Embryonic facial prominence (tissue), 1 donor: ENCODE measurements around the gene SPATS2.
"Not testable (repeated sequence)": the region's sequence is repeated elsewhere in the genome, so short reads cannot be mapped to it uniquely, and the experiment has no call there.

ENCODE experiments used
- DNase-seq: peaks from one replicate; pipeline ENCODE4 v3.0.0-alpha.2; 2016; ENCODE audit errors: extremely low spot score

The SPATS2 gene

GRCh38 chr12:49349266-49349665 lies 18.0 kb upstream of the SPATS2 start:
- no peak for DNase-seq

- DNase-seq = no peak
Observed at GRCh38 chr12:49352351-49352750, 14.9 kb upstream of the SPATS2 start.

- DNase-seq = no peak
Observed at GRCh38 chr12:49355913-49356312, 11.3 kb upstream of the SPATS2 start.

DNA sequence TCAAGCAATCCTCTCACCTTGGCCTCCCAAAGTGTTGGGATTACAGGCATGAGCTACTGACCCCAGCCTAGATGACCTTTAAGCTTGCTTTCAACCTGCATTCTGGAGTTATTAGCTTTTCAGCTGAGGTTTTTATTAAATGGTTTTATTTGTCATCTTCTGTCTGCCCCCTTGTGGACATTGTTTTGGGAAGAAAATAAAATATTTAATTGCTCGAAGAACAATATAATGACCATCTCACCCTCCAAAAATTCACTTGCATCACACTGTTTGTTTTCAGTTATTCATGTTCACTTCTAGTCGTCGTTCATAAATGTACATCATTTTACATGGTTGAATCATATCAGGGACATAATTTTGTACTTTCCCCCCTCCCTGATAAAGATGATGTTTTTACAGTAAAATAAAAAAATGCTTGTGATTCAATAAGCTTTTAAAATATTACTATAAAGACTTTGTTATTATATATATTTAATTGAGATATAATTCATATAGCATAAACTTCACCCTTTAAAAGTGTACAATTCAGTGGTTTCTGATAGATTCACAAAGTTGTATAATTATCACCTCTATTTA lies 10.1 kb upstream of the SPATS2 start:
- no peak for DNase-seq

GRCh38 chr12:49358483-49359141 lies 8.7 kb upstream of the SPATS2 start:
- no peak for DNase-seq

- DNase-seq = no peak
Observed at GRCh38 chr12:49359671-49360070, 7.6 kb upstream of the SPATS2 start.

DNA sequence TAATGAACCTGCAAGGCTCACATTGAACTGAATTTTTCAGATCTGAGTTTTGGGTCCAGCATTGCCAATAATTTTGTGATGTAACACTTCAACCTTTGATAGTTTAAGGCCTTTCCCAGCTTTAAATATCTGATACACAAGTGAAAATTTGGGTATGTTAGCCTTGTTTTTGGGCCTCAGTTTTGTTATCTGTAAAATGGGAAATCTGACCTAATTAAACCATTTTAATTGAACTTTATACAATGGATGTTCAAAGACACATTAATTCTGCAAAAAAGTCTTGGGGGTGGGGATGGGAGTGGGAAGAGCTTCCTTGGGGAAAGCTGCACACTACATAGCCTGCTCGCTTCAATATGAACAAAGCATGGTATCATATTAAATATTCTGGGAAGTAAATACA lies 5.2 kb upstream of the SPATS2 start:
- no peak for DNase-seq

- DNase-seq = no peak
Observed at GRCh38 chr12:49364989-49365388, 2.3 kb upstream of the SPATS2 start.

- DNase-seq = no peak
Observed at GRCh38 chr12:49365542-49365941, 1.7 kb upstream of the SPATS2 start.

DNA sequence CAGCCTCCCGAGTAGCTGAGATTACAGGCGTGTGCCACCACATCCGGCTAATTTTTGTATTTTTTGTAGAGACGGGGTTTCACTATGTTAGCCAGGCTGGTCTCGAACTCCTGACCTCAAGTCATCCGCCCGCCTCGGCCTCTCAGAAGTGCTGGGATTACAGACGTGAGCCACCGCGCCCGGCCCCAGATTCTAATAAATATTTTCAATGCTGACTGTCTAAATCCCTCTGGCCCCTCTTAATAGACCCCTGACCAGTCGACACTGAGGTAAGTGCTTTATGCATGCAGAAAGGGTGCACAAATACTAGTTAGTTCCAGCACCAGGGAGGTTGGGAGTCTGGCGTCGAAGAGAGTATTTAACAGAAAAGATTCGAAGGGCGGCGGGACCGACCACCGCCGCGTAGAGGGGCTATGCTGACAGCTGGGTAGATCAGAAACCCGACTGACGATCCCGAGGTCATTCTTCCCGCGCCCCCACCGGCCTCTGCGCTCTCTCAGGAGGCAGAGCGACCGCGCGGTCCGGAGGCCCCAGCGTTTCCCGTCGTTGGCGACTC lies 1.1 kb upstream of the SPATS2 start:
- no peak for DNase-seq

DNA sequence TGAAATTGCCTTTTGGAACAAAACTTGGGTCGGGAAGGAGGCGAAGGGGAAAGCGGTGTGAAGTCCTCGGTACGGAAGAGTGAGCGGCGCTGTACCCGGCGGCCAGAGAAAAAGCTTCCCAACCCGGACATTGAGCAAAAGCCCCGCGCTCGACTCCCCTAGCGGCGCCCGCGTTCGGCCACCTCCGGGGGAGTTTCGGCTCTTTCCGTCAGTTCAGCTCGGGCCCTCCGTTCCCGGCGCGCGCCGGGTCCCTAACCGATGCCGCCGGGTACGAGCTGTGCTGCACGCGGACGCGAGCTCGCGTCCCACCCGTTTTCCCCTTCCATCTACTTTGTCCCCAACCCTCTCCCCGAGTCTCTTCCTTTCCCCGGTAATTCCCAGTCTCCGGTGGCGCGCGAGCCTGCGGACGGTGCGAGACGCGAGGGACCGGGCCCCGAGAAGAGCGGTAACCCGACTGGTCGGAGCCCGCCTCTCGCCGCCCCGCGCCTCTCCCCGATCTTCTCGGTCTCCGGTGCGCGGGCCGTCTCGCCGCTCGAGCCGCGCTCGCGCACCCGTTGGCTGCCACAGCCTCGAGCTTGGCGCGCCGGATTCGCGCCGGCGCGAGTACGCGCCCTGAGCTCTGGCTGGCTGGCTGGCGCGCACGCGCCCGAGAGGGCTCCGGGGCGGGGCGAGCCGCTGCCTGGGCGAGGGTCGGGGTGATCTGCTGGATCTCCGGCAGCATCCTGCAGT lies 446 bp upstream of the SPATS2 start:
- DNase-seq = peak; percentile 86

DNA sequence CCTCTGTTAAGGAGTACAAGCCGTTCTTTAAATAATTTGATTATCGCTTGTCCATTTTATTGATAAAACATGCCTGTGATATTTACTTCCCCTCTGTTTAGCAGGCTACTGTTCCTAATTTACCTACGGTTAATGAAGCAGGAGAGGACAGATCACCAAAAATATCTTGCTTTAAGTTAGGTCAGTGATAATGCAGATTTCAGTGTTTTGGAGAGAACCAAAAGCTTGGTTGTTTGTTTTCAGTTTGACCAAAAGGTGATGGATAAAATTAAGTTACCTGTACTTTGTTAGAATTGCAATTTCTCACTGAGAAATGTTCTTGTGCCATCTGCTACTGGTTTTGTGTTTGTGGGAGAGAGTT lies 958 bp downstream of the SPATS2 start:
- no peak for DNase-seq

- no peak for DNase-seq
Observed at GRCh38 chr12:49369411-49370145, 2.3 kb downstream of the SPATS2 start.

GRCh38 chr12:49370539-49370938 lies 3.3 kb downstream of the SPATS2 start:
- DNase-seq = no peak

- no peak for DNase-seq
Observed at GRCh38 chr12:49375406-49375805, 8.1 kb downstream of the SPATS2 start.

GRCh38 chr12:49377386-49377785 lies 10.1 kb downstream of the SPATS2 start:
- no peak for DNase-seq

DNA sequence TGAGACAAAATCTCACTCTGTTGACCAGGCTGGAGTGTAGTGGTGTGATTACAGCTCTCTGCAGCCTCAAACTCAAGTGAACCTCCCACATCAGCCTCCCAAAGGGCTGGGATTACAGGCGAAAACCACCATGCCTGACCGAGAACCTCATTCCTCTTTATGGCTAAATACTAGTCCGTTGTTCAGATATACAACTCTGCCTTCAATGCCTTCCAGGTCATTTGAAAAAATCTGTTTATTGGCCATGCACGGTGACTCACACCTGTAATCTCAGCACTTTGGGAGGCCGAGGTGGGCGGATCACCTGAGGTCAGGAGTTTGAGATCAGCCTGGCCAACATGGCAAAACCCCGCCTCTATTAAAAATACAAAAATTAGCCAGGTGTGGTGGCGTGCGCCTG lies 12.9 kb downstream of the SPATS2 start:
- DNase-seq = not testable (repeated sequence)

DNA sequence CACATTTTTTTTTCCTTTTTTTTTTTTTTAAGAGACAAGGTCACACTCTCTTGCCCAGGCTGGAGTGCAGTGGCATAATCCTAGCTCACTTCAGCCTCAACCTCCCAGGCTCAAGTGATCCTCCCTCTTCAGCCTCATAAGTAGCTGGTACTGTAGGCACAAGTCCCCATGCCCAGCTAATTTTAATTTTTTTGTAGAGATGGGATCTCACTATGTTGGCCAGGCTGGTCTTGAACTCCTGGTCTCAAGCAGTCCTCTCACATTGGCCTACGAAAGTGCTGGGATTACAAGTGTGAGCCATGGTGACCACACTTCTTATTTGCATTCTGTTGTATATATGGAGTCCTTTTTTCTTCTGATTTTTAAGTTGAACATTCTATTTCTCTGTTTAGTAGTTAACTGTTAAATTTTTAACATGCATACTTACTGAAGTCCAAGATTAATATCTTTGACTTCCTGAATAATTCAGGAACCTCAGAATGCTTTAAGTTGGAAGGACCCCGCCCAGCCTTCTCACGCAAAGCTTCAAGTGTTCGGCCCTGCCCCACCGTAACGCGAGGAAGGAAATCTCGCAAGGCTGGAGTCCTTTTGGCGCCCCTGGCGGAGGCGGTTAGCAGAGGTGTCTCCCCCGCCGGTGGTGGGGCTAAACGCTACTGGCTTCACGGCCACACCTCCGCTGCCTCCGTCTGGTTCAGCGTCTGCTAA lies 21.6 kb downstream of the SPATS2 start:
- DNase-seq = no peak

GRCh38 chr12:49389387-49389703 lies 22.1 kb downstream of the SPATS2 start:
- no peak for DNase-seq

GRCh38 chr12:49397000-49397399 lies 29.7 kb downstream of the SPATS2 start:
- no peak for DNase-seq

GRCh38 chr12:49400304-49400703 lies 33.0 kb downstream of the SPATS2 start:
- no peak for DNase-seq

DNA sequence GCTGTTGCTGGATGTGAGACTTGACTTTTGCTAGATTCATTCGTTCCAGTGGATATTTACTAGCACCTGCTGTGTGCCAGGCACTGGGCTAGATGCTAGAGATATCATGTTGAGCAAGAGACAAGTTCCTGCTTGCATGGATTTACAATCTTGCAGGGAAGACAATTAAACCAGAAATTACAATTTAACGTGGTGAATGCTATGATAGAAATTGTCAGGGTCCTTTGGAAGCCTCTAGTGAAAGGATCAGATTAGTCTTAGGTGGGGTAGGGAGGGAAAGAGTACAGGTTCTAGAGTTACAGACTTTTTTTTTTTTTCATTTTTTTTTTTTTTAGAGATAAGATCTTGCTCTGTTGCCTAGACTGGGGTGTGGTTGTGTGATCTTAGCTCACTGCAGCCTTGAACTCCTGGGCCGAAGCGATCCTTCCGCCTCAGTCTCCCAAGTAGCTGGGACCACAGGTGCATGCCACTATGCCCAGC lies 36.7 kb downstream of the SPATS2 start:
- no peak for DNase-seq
